ENCODE results near the gene FEM1A. TPM values are rescaled to one million over a fixed set of nuclear protein-coding genes. Genes with fewer than 3 reads are reported as not detected.
A peak's percentile ranks its signal among the peaks of the same experiment; 100 is the strongest.

Gene FEM1A
- total RNA-seq, 1 experiment from 2014 or later: 7.0 TPM

GRCh38 chr19:4794971-4795370 is 3.4 kb downstream of the FEM1A start:
- H3K4me3 ChIP-seq: no peak overlapping the region
- BruUV-seq (replicated peaks): no TSS peak
- H3K4me2 ChIP-seq: no peak overlapping the region
- H3K9me3 ChIP-seq (ENCODE audit: insufficient read depth, low read depth): no peaks in the 10 kb centered on the region
- H3K27ac ChIP-seq: no peak overlapping the region
- H4K20me1 ChIP-seq (ENCODE audit: insufficient read depth): no peaks in the 10 kb centered on the region
- intact Hi-C loops (cut with micrococcal nuclease; ENCODE audit: unreplicated experiment): no loop called here
- 0 out of 2 replicates have a peak, but pooled peaks cover 8% of the 10 kb centered on the region for H3K4me1 ChIP-seq (replicated peaks; ENCODE audit: insufficient read depth)
- H3K9me2 ChIP-seq (ENCODE audit: insufficient read depth): no peaks in the 10 kb centered on the region
- peaks cover 47% of the 10 kb centered on the region for H3K79me2 ChIP-seq (ENCODE audit: low read depth)
- TF ChIP-seq CTCF (conservative IDR thresholded peaks at IDR 0.05) (no peak), EZH2 (IDR thresholded peaks at IDR 0.05; ENCODE audit: low read depth) (no peak)
- ChIA-PET CTCF (no interaction called here), POLR2A (ENCODE audit: unreplicated experiment) (no interaction called here)
- no peaks in the 10 kb centered on the region for H3K36me3 ChIP-seq (ENCODE audit: low read depth)
- H3F3A ChIP-seq (ENCODE audit: insufficient read depth, low read depth): peaks cover 2% of the 10 kb centered on the region; the same call in 1 of the 2 replicates
- no peaks in the 10 kb centered on the region for H3K27me3 ChIP-seq (ENCODE audit: insufficient read depth, low read depth)
- no peak for DNase-seq
- no peak overlapping the region for H2AFZ ChIP-seq

- intact Hi-C loops (cut with micrococcal nuclease; ENCODE audit: unreplicated experiment): no loop called here
- Histone ChIP-seq H3K27me3 (ENCODE audit: insufficient read depth, low read depth) (no peaks in the 10 kb centered on the region), H3K9me2 (ENCODE audit: insufficient read depth) (no peaks in the 10 kb centered on the region), H4K20me1 (ENCODE audit: insufficient read depth) (no peaks in the 10 kb centered on the region), H3K36me3 (ENCODE audit: low read depth) (no peaks in the 10 kb centered on the region), H3K9me3 (ENCODE audit: insufficient read depth, low read depth) (no peaks in the 10 kb centered on the region), H3K79me2 (ENCODE audit: low read depth) (peaks cover 47% of the 10 kb centered on the region), H3K4me1 (replicated peaks; ENCODE audit: insufficient read depth) (peaks cover 13% of the 10 kb centered on the region; the same call in 1 of the 2 replicates), H3K27ac (no peak overlapping the region), H2AFZ (no peak overlapping the region), H3F3A (ENCODE audit: insufficient read depth, low read depth) (peaks cover 6% of the 10 kb centered on the region; the same call in 1 of the 2 replicates), H3K4me3 (no peak overlapping the region), H3K4me2 (no peak overlapping the region)
- no peak for TF ChIP-seq CTCF (conservative IDR thresholded peaks at IDR 0.05)
- no peak for TF ChIP-seq EZH2 (IDR thresholded peaks at IDR 0.05; ENCODE audit: low read depth)
- ChIA-PET POLR2A (ENCODE audit: unreplicated experiment) (no interaction called here), CTCF (no interaction called here)
- DNase-seq: no peak
- no TSS peak for BruUV-seq (replicated peaks)
Measured at GRCh38 chr19:4795400-4795799, 3.9 kb downstream of the FEM1A start.

GRCh38 chr19:4800591-4801081 is 9.1 kb downstream of the FEM1A start:
- peak overlapping the region; percentile 40; the same call in 1 of the 2 replicates for H3K4me3 ChIP-seq
- peak overlapping the region; percentile 71 for H3K27ac ChIP-seq
- TF ChIP-seq CTCF (conservative IDR thresholded peaks at IDR 0.05) (no peak), EZH2 (IDR thresholded peaks at IDR 0.05; ENCODE audit: low read depth) (no peak)
- peak; percentile 87 to 89 for DNase-seq
- BruUV-seq (replicated peaks): no TSS peak
- peaks cover 21% of the 10 kb centered on the region for H3K4me1 ChIP-seq (replicated peaks; ENCODE audit: insufficient read depth)
- no peaks in the 10 kb centered on the region for H3K9me2 ChIP-seq (ENCODE audit: insufficient read depth)
- H3K4me2 ChIP-seq: peak overlapping the region; percentile 73
- H3K27me3 ChIP-seq (ENCODE audit: insufficient read depth, low read depth): no peaks in the 10 kb centered on the region
- no peaks in the 10 kb centered on the region for H3K36me3 ChIP-seq (ENCODE audit: low read depth)
- H3F3A ChIP-seq (ENCODE audit: insufficient read depth, low read depth): peaks cover 9% of the 10 kb centered on the region; the same call in 1 of the 2 replicates
- no peak overlapping the region for H2AFZ ChIP-seq
- H3K9me3 ChIP-seq (ENCODE audit: insufficient read depth, low read depth): no peaks in the 10 kb centered on the region
- H3K79me2 ChIP-seq (ENCODE audit: low read depth): peaks cover 12% of the 10 kb centered on the region
- H4K20me1 ChIP-seq (ENCODE audit: insufficient read depth): no peaks in the 10 kb centered on the region
- POLR2A ChIA-PET (ENCODE audit: unreplicated experiment): no interaction called here
- CTCF ChIA-PET: no interaction called here
- intact Hi-C loops (cut with micrococcal nuclease; ENCODE audit: unreplicated experiment): loop anchor here (5.0 kb wide), 1 partner anchor 163 kb away; the partner anchor contains the start of gene TNFAIP8L1

All from PC-9 (cell line).